K562 (cell line): ENCODE measurements around the gene CRACR2B. TPM values are rescaled to one million over a fixed set of nuclear protein-coding genes. Genes with fewer than 3 reads are reported as not detected.
A peak's percentile ranks its signal among the peaks of the same experiment; 100 is the strongest.

Experiments used
- FOXK2 ChIP-seq, 2 experiments: fragments of 450-650 bp; IDR thresholded peaks in 1 of 2; conservative IDR thresholded peaks in 1 of 2; 2 replicates each; pipeline ENCODE4 v1.6.1; 2016; ENCODE audit warnings: low read depth in 2 of 2, mild to moderate bottlenecking in 1 of 2
- NCOR1 ChIP-seq: fragments of 450-650 bp; IDR thresholded peaks from 2 replicates; pipeline ENCODE4 v1.6.1; 2016; ENCODE audit warnings: mild to moderate bottlenecking, moderate library complexity
- NR4A1 ChIP-seq, 2 experiments: fragments of 250-450 bp in 1 of 2; fragments of 450-650 bp in 1 of 2; sonication (Bioruptor Pico) in 1 of 2; IDR thresholded peaks; 2 replicates each; pipeline versions ENCODE4 v1.4.0 to v1.6.1; 2016 to 2020; ENCODE audit warnings: mild to moderate bottlenecking in 2 of 2, missing compliant biosample characterization in 1 of 2, missing genetic modification characterization in 1 of 2, moderate library complexity in 1 of 2
- PBX2 ChIP-seq, 2 experiments: IDR thresholded peaks in 1 of 2; conservative IDR thresholded peaks in 1 of 2; 2 replicates each; pipeline ENCODE4 v1.6.1; 2016; ENCODE audit warnings: low read depth in 2 of 2, mild to moderate bottlenecking in 1 of 2, missing compliant biosample characterization in 1 of 2, missing genetic modification characterization in 1 of 2, moderate library complexity in 1 of 2
- POLR2A ChIP-seq: fragments of 450-650 bp; conservative IDR thresholded peaks from 2 replicates; pipeline ENCODE4 v1.6.1; 2016
- POLR3A ChIP-seq: IDR thresholded peaks from 2 replicates; pipeline ENCODE4 v1.6.1; 2011; ENCODE audit warnings: borderline replicate concordance, mild to moderate bottlenecking, moderate library complexity; ENCODE audit not compliant: insufficient read length, insufficient read depth; ENCODE audit errors: extremely low read depth
- RBM22 ChIP-seq: fragments of 200-400 bp; formaldehyde crosslinking; IDR thresholded peaks from 2 replicates; pipeline ENCODE4 v1.6.1; 2018; ENCODE audit warnings: low read length, low read depth; ENCODE audit not compliant: poor library complexity, severe bottlenecking
- SIN3A ChIP-seq, 2 experiments: fragments of 150-350 bp in 1 of 2; IDR thresholded peaks; 2 replicates each; pipeline ENCODE4 v1.6.1; 2011 to 2016; ENCODE audit warnings: borderline replicate concordance in 2 of 2, low read depth in 2 of 2, low read length in 2 of 2, mild to moderate bottlenecking in 2 of 2, moderate library complexity in 2 of 2; ENCODE audit not compliant: control insufficient read depth in 1 of 2
- SRF ChIP-seq, 2 experiments: fragments of 250-450, 450-650 bp in 1 of 2; sonication (Bioruptor Pico) in 1 of 2; sonication (generic) in 1 of 2; formaldehyde crosslinking; IDR thresholded peaks; 2 replicates each; pipeline versions ENCODE4 v1.5.0 to v1.5.1; 2020 to 2022; ENCODE audit warnings: mild to moderate bottlenecking in 1 of 2, missing genetic modification reagents in 1 of 2
- TCF7 ChIP-seq: sonication (generic); IDR thresholded peaks from 2 replicates; pipeline ENCODE4 v1.6.1; 2016; ENCODE audit warnings: antibody characterized with exemption, borderline replicate concordance
- ZBTB11 ChIP-seq, 3 experiments: fragments of 200-800 bp in 1 of 3; fragments of 250-450 bp in 1 of 3; fragments of 450-650 bp in 1 of 3; sonication (Bioruptor Pico) in 1 of 3; sonication (Bioruptor generic) in 1 of 3; formaldehyde crosslinking in 1 of 3; IDR thresholded peaks; 2 replicates each; pipeline versions ENCODE4 v1.6.1 to v1.8.0; 2016 to 2022; ENCODE audit warnings: mild to moderate bottlenecking in 2 of 3, missing genetic modification characterization in 2 of 3, missing compliant biosample characterization in 1 of 3, moderate library complexity in 1 of 3
- ZBTB33 ChIP-seq: sonication (generic); formaldehyde crosslinking; IDR thresholded peaks from 2 replicates; pipeline ENCODE4 v1.8.1; 2023; ENCODE audit warnings: mild to moderate bottlenecking, missing genetic modification reagents
- ZFPM2 ChIP-seq: fragments of 250-450 bp; sonication (Bioruptor Pico); IDR thresholded peaks from 2 replicates; pipeline ENCODE4 v1.5.1; 2022; ENCODE audit warnings: mild to moderate bottlenecking
- ZNF140 ChIP-seq: fragments of 250-450 bp; sonication (Bioruptor Pico); IDR thresholded peaks from 2 replicates; pipeline ENCODE4 v1.8.0; 2021; ENCODE audit warnings: moderate library complexity, mild to moderate bottlenecking, inconsistent platforms
- ZNF764 ChIP-seq: fragments of 250-450 bp; sonication (Bioruptor Pico); IDR thresholded peaks from 2 replicates; pipeline ENCODE4 v1.4.0; 2020; ENCODE audit warnings: low read depth, mild to moderate bottlenecking, moderate library complexity
- polyA plus RNA-seq, 8 experiments: library from polyadenylated mRNA; depleted of rRNA in 4 of 8; stranded (reverse) in 5 of 8; unstranded in 3 of 8; fragments of >200 nt; fragmentation: Nextera tagmentation in 2 of 8; fragmentation: Illumina TruSeq in 1 of 8; extraction: Ambion mirVana in 2 of 8; extraction: Trizol in 1 of 8; gene quantifications; 2 replicates each; pipeline versions ENCODE4 v1.2.1 to v1.2.3, GENCODE V29; 2011 to 2014; ENCODE audit warnings: inconsistent platforms in 1 of 8, missing spikeins in 1 of 8
- total RNA-seq, 7 experiments: library from RNA; depleted of rRNA in 6 of 7; stranded (reverse); fragments of >200 nt in 6 of 7; fragmentation: Illumina TruSeq in 2 of 7; extraction: Trizol in 2 of 7; gene quantifications; 2 replicates each; pipeline versions ENCODE4 v1.2.1 to v1.2.3, GENCODE V29; 2011 to 2021; ENCODE audit warnings: low replicate concordance in 1 of 7

Gene CRACR2B
- total and polyA plus RNA-seq, 9 of the 15 experiments (the other 6 are each of a cell fraction or from before 2014, with no cell fraction given), result 0.10 to 51.0 (median 6.0) TPM

- TF ChIP-seq NR4A1 (CRISPR knock-in tag; IDR thresholded peaks at IDR 0.05), result no peak
- TF ChIP-seq NR4A1 (tag; IDR thresholded peaks at IDR 0.05), result no peak
- no peak for TF ChIP-seq ZBTB11 (CRISPR knock-in tag; IDR thresholded peaks at IDR 0.05)
- TF ChIP-seq RBM22, result peak; percentile 36
- TF ChIP-seq SIN3A (IDR thresholded peaks at IDR 0.05; ENCODE audit: borderline replicate concordance in 2 of 2, control insufficient read depth in 1 of 2, low read depth in 2 of 2, low read length in 2 of 2), result 0 out of 4 replicates have a peak, but pooled peaks of 1 of the 2 experiments have one; percentile 8
- TF ChIP-seq NCOR1, result no peak
- no peak for TF ChIP-seq ZNF764 (CRISPR knock-in tag)
- no peak for TF ChIP-seq ZFPM2 (CRISPR knock-in tag)
- no peak for TF ChIP-seq POLR3A
- TF ChIP-seq FOXK2 (conservative IDR thresholded peaks at IDR 0.05 in 1 of 2, IDR thresholded peaks at IDR 0.05 in 1 of 2; ENCODE audit: low read depth in 2 of 2), result no peak
- TF ChIP-seq TCF7, result no peak
- no peak for TF ChIP-seq ZNF140 (CRISPR knock-in tag)
- TF ChIP-seq SRF (CRISPR knock-in tag; IDR thresholded peaks at IDR 0.05), result no peak
- TF ChIP-seq PBX2 (CRISPR knock-in tag; IDR thresholded peaks at IDR 0.05; ENCODE audit: low read depth), result no peak
- TF ChIP-seq PBX2 (tag; conservative IDR thresholded peaks at IDR 0.05; ENCODE audit: low read depth), result no peak
- 0 out of 2 replicates have a peak, but pooled peaks have one; percentile 30 for TF ChIP-seq ZBTB33 (CRISPR knock-in tag)
- TF ChIP-seq POLR2A, result peak; percentile 49
Measured at GRCh38 chr11:863023-863909, 35.5 kb downstream of the CRACR2B start (continued).
